Spleen (tissue), 7 donors: ENCODE measurements around the gene GJB5.

Source experiments
- CTCF ChIP-seq, 11 experiments: fragments of 200-600 bp in 7 of 11; fragments of 450-650 bp in 4 of 11; sonication (generic) in 4 of 11; IDR thresholded peaks in 8 of 11; conservative IDR thresholded peaks in 3 of 11; 1 replicate in 7 of 11; 2 replicates in 4 of 11; pipeline versions ENCODE4 v1.4.0 to v1.8.0; 2016 to 2021; ENCODE audit warnings: antibody characterized with exemption in 11 of 11, inconsistent platforms in 4 of 11, mild to moderate bottlenecking in 1 of 11
- POLR2A ChIP-seq, 3 donors: fragments of 450-650 bp; IDR thresholded peaks; one replicate each; pipeline ENCODE4 v1.5.1; 2017; ENCODE audit warnings: antibody characterized with exemption in 3 of 3, mild to moderate bottlenecking in 1 of 3
- donor health status: DM: no; HTN: no; CAD: no; lungs with moderate emphysema.
- donor health status: DM: no; HTN: no; CAD: no.
- donor health status: DM: no; HTN: no; CAD: no.

DNA sequence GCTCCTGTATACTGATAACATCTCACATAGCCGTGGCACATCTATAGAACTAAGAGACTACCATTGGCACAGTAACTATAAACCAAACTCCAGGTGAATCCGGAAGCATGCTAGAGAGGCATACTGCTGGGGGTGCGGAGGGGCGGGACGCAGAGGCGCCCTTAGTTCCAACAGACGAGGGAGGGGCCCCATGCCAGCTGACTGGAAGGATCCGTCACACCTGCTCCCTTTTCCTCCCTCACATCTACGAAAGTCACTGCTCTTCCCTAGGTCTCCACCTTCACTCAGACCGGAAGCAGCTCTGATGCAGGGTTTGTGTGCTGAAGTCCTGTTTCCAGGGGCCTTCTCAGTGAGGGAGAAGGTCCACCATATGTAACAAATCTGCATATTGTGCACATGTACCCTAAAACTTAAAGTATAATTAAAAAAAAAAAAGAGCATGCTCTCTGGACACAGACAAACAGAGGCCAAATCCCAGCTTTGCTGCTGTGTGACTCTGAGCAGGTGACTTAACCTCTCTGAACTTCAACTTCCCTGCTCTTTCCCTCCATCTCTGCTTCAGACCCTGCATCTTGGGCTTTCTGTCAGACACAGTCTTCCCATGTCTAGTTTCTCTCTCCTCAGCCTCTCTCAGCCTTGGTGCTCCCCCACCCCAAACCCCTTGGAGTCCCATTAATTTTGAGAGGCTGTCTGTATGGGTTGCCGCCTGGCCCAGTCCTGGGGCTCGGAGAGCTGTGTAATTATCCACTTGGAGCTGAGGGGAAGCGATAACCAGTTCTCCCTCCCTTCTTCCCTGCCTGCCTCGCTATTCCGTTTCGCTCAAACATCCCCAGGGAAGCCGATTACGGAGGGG, 7.8 kb upstream of the GJB5 start:
- TF ChIP-seq POLR2A (IDR thresholded peaks at IDR 0.05) (no peak), CTCF (IDR thresholded peaks at IDR 0.05 in 8 of 11, conservative IDR thresholded peaks at IDR 0.05 in 3 of 11) (no peak)
